ENCODE data around the gene FAM228A.

- TF ChIP-seq CTCF (IDR thresholded peaks at IDR 0.05; ENCODE audit: extremely low read depth in 1 of 2, insufficient read depth in 1 of 2, low read depth in 1 of 2, low read length in 2 of 2): no peak
- no peak for TF ChIP-seq POLR2AphosphoS5 (IDR thresholded peaks at IDR 0.05; ENCODE audit: insufficient read depth, low read depth, low read length)
- no peak for TF ChIP-seq MYC (IDR thresholded peaks at IDR 0.05; ENCODE audit: low read depth, low read length)
- TF ChIP-seq POLR2A (IDR thresholded peaks at IDR 0.05; ENCODE audit: low read depth, low read length): no peak
- TF ChIP-seq FOS (IDR thresholded peaks at IDR 0.05; ENCODE audit: borderline replicate concordance, insufficient read depth, low read length): no peak
- TF ChIP-seq JUN (IDR thresholded peaks at IDR 0.05; ENCODE audit: borderline replicate concordance, insufficient read depth, insufficient read length, low read depth): no peak
Observed at GRCh38 chr2:24169023-24169422, 5.8 kb upstream of the FAM228A start.
